Mesendoderm (in vitro differentiated cells): ENCODE measurements around the gene SLC17A1.
"Not testable (repeated sequence)": the region's sequence is repeated elsewhere in the genome, so short reads cannot be mapped to it uniquely, and the experiment has no call there.

Experiments used
- DNase-seq: peaks from one replicate; pipeline ENCODE4 v3.0.0; 2013
- H2AK5ac ChIP-seq: 2 replicates; pipeline ENCODE4 v1.6.1; 2013; ENCODE audit warnings: low read length, inconsistent platforms
- H2BK120ac ChIP-seq: 2 replicates; pipeline ENCODE4 v1.6.1; 2013; ENCODE audit warnings: low read depth, mild to moderate bottlenecking, low read length, moderate library complexity, mixed read lengths
- H2BK15ac ChIP-seq: replicated peaks from 2 replicates; pipeline ENCODE4 v1.6.1; 2013; ENCODE audit warnings: low read depth, mild to moderate bottlenecking, moderate library complexity
- H2BK5ac ChIP-seq: 2 replicates; pipeline ENCODE4 v1.6.1; 2013; ENCODE audit warnings: low read length, inconsistent platforms
- H3K18ac ChIP-seq: 2 replicates; pipeline ENCODE4 v1.6.1; 2013; ENCODE audit warnings: mild to moderate bottlenecking, low read length, mixed read lengths
- H3K23ac ChIP-seq: one replicate; pipeline ENCODE4 v1.6.1; 2013; ENCODE audit warnings: low read length
- H3K27ac ChIP-seq: 2 replicates; pipeline ENCODE4 v1.5.1; 2013; ENCODE audit warnings: low read depth, mild to moderate bottlenecking, inconsistent platforms, low read length, moderate library complexity
- H3K27me3 ChIP-seq: 2 replicates; pipeline ENCODE4 v1.6.1; 2013; ENCODE audit warnings: low read length, control low read depth, mild to moderate bottlenecking, inconsistent platforms; ENCODE audit not compliant: insufficient read depth, poor library complexity
- H3K36me3 ChIP-seq: 2 replicates; pipeline ENCODE4 v1.6.1; 2013; ENCODE audit warnings: low read length, inconsistent platforms; ENCODE audit not compliant: control insufficient read depth, insufficient read depth
- H3K4ac ChIP-seq: one replicate; pipeline ENCODE4 v1.6.1; 2013; ENCODE audit warnings: low read depth, mild to moderate bottlenecking, low read length, moderate library complexity
- H3K4me1 ChIP-seq: 2 replicates; pipeline ENCODE4 v1.6.1; 2013; ENCODE audit warnings: low read depth, low read length, inconsistent platforms; ENCODE audit not compliant: control insufficient read depth
- H3K4me2 ChIP-seq: 2 replicates; pipeline ENCODE4 v1.6.1; 2013; ENCODE audit warnings: low read length
- H3K4me3 ChIP-seq: 2 replicates; pipeline ENCODE4 v1.5.1; 2013; ENCODE audit warnings: mild to moderate bottlenecking, low read length
- H3K56ac ChIP-seq: one replicate; pipeline ENCODE4 v1.6.1; 2013; ENCODE audit warnings: low read length
- H3K79me1 ChIP-seq: 2 replicates; pipeline ENCODE4 v1.6.1; 2013; ENCODE audit warnings: low read length, inconsistent platforms
- H3K79me2 ChIP-seq: 2 replicates; pipeline ENCODE4 v1.6.1; 2013; ENCODE audit warnings: mild to moderate bottlenecking, low read length; ENCODE audit not compliant: control insufficient read depth, insufficient read depth
- H3K9ac ChIP-seq: 2 replicates; pipeline ENCODE4 v1.6.1; 2013; ENCODE audit warnings: low read length, inconsistent platforms
- H4K5ac ChIP-seq: one replicate; pipeline ENCODE4 v1.6.1; 2013; ENCODE audit warnings: low read length
- H4K8ac ChIP-seq: one replicate; pipeline ENCODE4 v1.6.1; 2013; ENCODE audit warnings: low read depth, mild to moderate bottlenecking, control low read depth, low read length, moderate library complexity
- WGBS: extraction: QIAGEN DNeasy Blood & Tissue Kit; methylation state at CpG from one replicate; pipeline ENCODE4 v1.1.7; 2013; ENCODE audit warnings: low lambda C conversion rate, missing lambda C conversion rate; ENCODE audit not compliant: insufficient coverage; ENCODE audit errors: extremely low coverage; 5-methylcytosine and 5-hydroxymethylcytosine counted together

SLC17A1 gene

DNA sequence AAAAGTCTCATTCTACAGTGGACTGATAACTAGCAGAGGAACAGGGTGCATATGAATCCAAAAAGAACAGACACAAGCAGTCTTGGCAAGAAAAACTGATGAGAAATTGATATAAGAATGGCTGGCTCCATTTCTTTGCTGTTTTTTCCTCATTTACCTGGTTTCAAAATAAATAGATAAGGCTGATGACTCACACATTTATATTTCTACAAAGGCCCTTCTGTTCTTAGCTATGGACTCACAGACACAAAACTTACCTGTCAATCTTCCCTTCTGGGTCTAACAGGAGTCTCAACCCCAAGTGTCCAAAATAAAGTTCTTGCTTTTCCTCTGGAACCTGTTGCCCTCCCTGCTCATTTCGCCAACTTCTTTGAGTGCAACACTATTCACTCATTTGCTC, 76.4 kb downstream of the SLC17A1 start:
- Histone ChIP-seq H3K36me3 (no peaks in the 10 kb centered on the region), H3K4me3 (no peak overlapping the region), H2AK5ac (no peak overlapping the region), H3K23ac (no peak overlapping the region), H4K5ac (no peak overlapping the region), H3K79me2 (no peaks in the 10 kb centered on the region), H3K4me2 (no peak overlapping the region), H2BK120ac (no peak overlapping the region), H3K27ac (no peak overlapping the region), H4K8ac (no peak overlapping the region), H3K4ac (no peak overlapping the region), H2BK15ac (no peak overlapping the region), H3K4me1 (no peaks in the 10 kb centered on the region), H3K56ac (no peak overlapping the region), H3K27me3 (no peaks in the 10 kb centered on the region), H2BK5ac (no peak overlapping the region), H3K18ac (no peak overlapping the region), H3K79me1 (no peaks in the 10 kb centered on the region), H3K9ac (no peak overlapping the region)
- no CpG with 5 or more reads among the region's 1 CpG for WGBS
- DNase-seq, result no peak

DNA sequence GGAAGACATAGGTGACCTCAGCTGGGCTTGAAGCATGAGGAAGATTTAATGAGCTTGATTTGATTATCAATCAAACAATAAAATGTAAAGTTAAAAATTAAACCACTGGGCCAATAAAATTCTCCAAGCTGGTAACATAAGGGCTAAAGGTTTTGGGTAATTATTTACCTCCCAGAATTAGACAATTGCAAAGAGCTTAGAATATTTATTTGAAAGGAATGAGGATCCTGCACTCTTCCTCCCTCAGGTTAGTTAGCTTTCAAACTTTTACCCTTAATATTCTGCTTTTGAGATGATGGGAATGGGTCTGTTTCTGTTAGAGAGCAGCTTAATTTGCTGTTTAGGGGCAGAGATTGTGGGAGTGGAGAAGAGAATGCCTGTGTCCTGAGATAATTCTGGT, 77.3 kb downstream of the SLC17A1 start, which contains the start of gene SLC17A4:
SLC17A4 (plus strand) TSS at position 208 of the 400 bp plus-strand sequence. CDS start 7,221 bp downstream, outside the sequence.
- H3K23ac ChIP-seq, result no peak within 1 kb of the TSS
- no peak within 1 kb of the TSS for H2BK5ac ChIP-seq
- H4K8ac ChIP-seq, result no peak within 1 kb of the TSS
- H3K27ac ChIP-seq, result no peak within 1 kb of the TSS
- no peaks in the 10 kb centered on the region for H3K27me3 ChIP-seq
- no peak within 1 kb of the TSS for H2AK5ac ChIP-seq
- H3K4ac ChIP-seq, result no peak within 1 kb of the TSS
- no peak within 1 kb of the TSS for H3K4me2 ChIP-seq
- H3K79me2 ChIP-seq, result no peaks in the 10 kb centered on the region
- no peak within 1 kb of the TSS for H3K9ac ChIP-seq
- no peak for DNase-seq
- H3K4me1 ChIP-seq, result no peaks in the 10 kb centered on the region
- H4K5ac ChIP-seq, result no peak within 1 kb of the TSS
- H3K79me1 ChIP-seq, result no peaks in the 10 kb centered on the region
- H3K18ac ChIP-seq, result no peak within 1 kb of the TSS
- H3K4me3 ChIP-seq, result no peak within 1 kb of the TSS
- no peak within 1 kb of the TSS for H2BK120ac ChIP-seq
- H3K36me3 ChIP-seq, result no peaks in the 10 kb centered on the region
- no peak within 1 kb of the TSS for H2BK15ac ChIP-seq
- no peak within 1 kb of the TSS for H3K56ac ChIP-seq

DNA sequence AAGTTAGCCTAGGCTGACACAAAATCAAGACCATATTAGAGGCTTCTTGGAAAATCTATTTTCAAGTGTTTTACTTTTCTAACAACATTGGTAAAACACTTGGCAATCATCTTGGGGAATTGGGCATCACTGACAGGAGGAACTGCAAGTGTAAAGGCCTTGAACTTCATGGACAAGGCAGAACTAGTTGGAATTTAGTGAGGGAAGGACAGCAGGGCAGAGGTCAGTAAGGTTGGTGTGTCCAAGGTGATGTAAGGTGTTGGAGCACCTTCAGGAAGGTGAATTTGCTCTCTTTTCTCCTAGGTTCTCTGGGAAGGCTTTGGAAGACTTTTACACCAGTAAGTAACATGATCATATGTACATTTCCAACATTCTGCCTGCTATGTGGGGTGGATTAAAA, 78.8 kb downstream of the SLC17A1 start:
- H2BK5ac ChIP-seq, result no peak overlapping the region
- no peak overlapping the region for H3K56ac ChIP-seq
- H4K8ac ChIP-seq, result no peak overlapping the region
- H3K9ac ChIP-seq, result no peak overlapping the region
- no peaks in the 10 kb centered on the region for H3K27me3 ChIP-seq
- H3K18ac ChIP-seq, result no peak overlapping the region
- no peak overlapping the region for H4K5ac ChIP-seq
- no peaks in the 10 kb centered on the region for H3K79me1 ChIP-seq
- no peak overlapping the region for H3K4me2 ChIP-seq
- no peaks in the 10 kb centered on the region for H3K79me2 ChIP-seq
- no peaks in the 10 kb centered on the region for H3K36me3 ChIP-seq
- H3K23ac ChIP-seq, result no peak overlapping the region
- H3K27ac ChIP-seq, result no peak overlapping the region
- no peak overlapping the region for H2BK120ac ChIP-seq
- no peak overlapping the region for H3K4ac ChIP-seq
- no peak overlapping the region for H3K4me3 ChIP-seq
- H2BK15ac ChIP-seq, result no peak overlapping the region
- no peak overlapping the region for H2AK5ac ChIP-seq
- no peaks in the 10 kb centered on the region for H3K4me1 ChIP-seq
- DNase-seq, result no peak

DNA sequence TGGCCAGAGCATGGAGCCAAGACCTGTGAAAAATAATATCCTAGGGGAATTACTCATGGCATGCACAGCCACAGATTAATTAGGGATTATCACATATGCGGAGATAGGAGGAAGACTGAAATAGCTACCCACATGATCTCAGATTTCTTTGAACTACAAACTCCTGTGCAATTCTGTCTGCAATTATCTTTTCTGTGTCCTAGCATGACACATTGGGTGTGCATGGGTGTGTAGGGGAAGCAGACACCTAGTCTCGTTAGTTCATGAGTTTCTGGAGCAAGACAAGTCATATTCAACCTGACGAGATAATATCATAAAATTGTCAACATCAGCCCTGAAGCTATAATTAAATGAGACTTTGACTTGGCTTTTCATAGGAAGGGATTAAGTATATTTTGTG, 80.9 kb downstream of the SLC17A1 start:
- Histone ChIP-seq H2AK5ac (no peak overlapping the region), H3K18ac (no peak overlapping the region), H2BK15ac (no peak overlapping the region), H3K79me1 (no peaks in the 10 kb centered on the region), H2BK5ac (no peak overlapping the region), H3K27ac (no peak overlapping the region), H3K36me3 (no peaks in the 10 kb centered on the region), H3K79me2 (no peaks in the 10 kb centered on the region), H3K9ac (no peak overlapping the region), H3K4me2 (no peak overlapping the region), H2BK120ac (no peak overlapping the region), H4K8ac (no peak overlapping the region), H4K5ac (no peak overlapping the region), H3K4ac (no peak overlapping the region), H3K23ac (no peak overlapping the region), H3K4me3 (no peak overlapping the region), H3K27me3 (no peaks in the 10 kb centered on the region), H3K4me1 (no peaks in the 10 kb centered on the region), H3K56ac (no peak overlapping the region)
- WGBS, result no CpG with 5 or more reads among the region's 3 CpGs
- no peak for DNase-seq

DNA sequence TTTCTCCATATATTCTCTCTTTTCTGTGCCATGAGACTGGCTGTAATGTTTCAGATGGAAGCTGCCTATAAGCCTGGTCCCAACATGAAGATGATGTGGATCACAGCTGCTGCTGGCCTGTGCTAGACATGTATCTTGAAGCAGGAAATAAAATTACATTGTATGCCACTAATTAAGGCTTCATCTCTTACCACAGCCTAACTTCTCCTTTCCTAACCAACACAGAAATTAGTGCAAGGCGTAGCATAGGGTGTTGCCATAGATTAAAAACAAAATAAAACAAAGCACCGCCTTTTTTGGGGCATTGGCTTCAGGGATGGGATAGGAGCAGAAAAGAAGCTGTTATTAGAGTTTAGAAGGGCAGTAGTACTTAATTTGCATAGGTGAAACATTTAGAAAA, 82.0 kb downstream of the SLC17A1 start:
- no peaks in the 10 kb centered on the region for H3K79me1 ChIP-seq
- WGBS, result no CpG with 5 or more reads among the region's 2 CpGs
- H2AK5ac ChIP-seq, result no peak overlapping the region
- no peak for DNase-seq
- H2BK5ac ChIP-seq, result no peak overlapping the region
- no peak overlapping the region for H3K27ac ChIP-seq
- H3K56ac ChIP-seq, result no peak overlapping the region
- no peaks in the 10 kb centered on the region for H3K4me1 ChIP-seq
- H3K18ac ChIP-seq, result no peak overlapping the region
- no peaks in the 10 kb centered on the region for H3K27me3 ChIP-seq
- H3K4me2 ChIP-seq, result no peak overlapping the region
- H4K5ac ChIP-seq, result no peak overlapping the region
- H3K4ac ChIP-seq, result no peak overlapping the region
- no peaks in the 10 kb centered on the region for H3K79me2 ChIP-seq
- no peak overlapping the region for H2BK15ac ChIP-seq
- H3K23ac ChIP-seq, result no peak overlapping the region
- no peak overlapping the region for H2BK120ac ChIP-seq
- no peak overlapping the region for H3K9ac ChIP-seq
- H3K36me3 ChIP-seq, result no peaks in the 10 kb centered on the region
- no peak overlapping the region for H4K8ac ChIP-seq
- no peak overlapping the region for H3K4me3 ChIP-seq

DNA sequence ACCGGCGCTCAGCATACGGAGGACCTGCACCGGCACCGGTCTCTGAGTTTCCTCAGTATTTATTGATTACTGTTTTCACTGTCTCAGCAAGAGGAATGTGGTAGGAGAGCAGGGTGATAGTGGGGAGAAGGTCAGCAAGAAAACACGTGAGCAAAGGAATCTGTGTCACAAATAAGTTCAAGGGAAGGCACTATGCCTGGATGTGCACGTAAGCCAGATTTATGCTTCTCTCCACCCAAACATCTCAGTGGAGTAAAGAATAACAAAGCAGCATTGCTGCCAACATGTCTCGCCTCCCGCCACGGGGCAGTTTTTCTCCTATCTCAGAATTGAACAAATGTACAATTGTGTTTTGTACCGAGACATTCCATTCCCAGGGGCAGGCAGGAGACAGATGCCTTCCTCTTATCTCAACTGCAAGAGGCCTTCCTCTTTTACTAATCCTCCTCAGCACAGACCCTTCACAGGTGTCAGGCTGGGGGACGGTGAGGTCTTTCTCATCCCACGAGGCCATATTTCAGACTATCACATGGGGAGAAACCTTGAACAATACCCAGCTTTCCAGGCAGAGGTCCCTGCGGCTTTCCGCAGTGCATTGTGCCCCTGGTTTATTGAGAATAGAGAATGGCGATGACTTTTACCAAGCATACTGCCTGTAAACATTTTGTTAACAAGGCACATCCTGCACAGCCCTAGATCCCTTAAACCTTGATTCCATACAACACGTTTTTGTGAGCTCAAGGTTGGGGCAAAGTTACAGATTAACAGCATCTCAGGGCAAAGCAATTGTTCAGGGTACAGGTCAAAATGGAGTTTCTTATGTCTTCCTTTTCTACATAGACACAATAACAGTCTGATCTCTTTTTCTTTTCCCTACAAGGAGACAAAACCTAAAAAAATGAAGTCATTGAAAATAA, 83.0 kb downstream of the SLC17A1 start:
- H3K4ac ChIP-seq, H3K27ac ChIP-seq, H2AK5ac ChIP-seq, H3K27me3 ChIP-seq, H3K79me1 ChIP-seq, H3K18ac ChIP-seq, H3K4me2 ChIP-seq, H3K79me2 ChIP-seq, H3K9ac ChIP-seq, H3K4me3 ChIP-seq, H3K56ac ChIP-seq, H3K4me1 ChIP-seq, H2BK120ac ChIP-seq, H4K5ac ChIP-seq, DNase-seq, H2BK15ac ChIP-seq, H4K8ac ChIP-seq, H3K23ac ChIP-seq, H3K36me3 ChIP-seq, H2BK5ac ChIP-seq: not testable (repeated sequence)
- WGBS, result no CpG with 5 or more reads among the region's 17 CpGs
